Liver (tissue), 9 donors: ENCODE results near the gene ZNF541. TPM values are rescaled to one million over a fixed set of nuclear protein-coding genes. Genes with fewer than 3 reads are reported as not detected.
A peak's percentile ranks its signal among the peaks of the same experiment; 100 is the strongest.

Source experiments
- DNase-seq: peaks from one replicate; pipeline ENCODE4 v3.0.0-alpha.2; 2017; ENCODE audit warnings: low spot score
- H3K27ac ChIP-seq, 2 donors: one replicate each; pipeline ENCODE4 v1.7.0; 2013; ENCODE audit warnings: inconsistent platforms in 2 of 2, low read length in 2 of 2, control low read depth in 1 of 2, low read depth in 1 of 2, mild to moderate bottlenecking in 1 of 2
- H3K27me3 ChIP-seq, 4 donors: one replicate each; pipeline versions ENCODE4 v1.6.1 to v1.7.0; 2013; ENCODE audit warnings: low read length in 3 of 4, inconsistent platforms in 1 of 4, mild to moderate bottlenecking in 1 of 4, moderate library complexity in 1 of 4; ENCODE audit not compliant: control insufficient read depth in 4 of 4, insufficient read depth in 4 of 4
- H3K36me3 ChIP-seq, 4 donors: one replicate each; pipeline versions ENCODE4 v1.6.1 to v1.7.0; 2013; ENCODE audit warnings: low read length in 3 of 4, mild to moderate bottlenecking in 3 of 4, low read depth in 1 of 4, moderate library complexity in 1 of 4; ENCODE audit not compliant: control insufficient read depth in 4 of 4, insufficient read depth in 3 of 4
- H3K4me1 ChIP-seq, 4 donors: one replicate each; pipeline versions ENCODE4 v1.6.1 to v1.7.0; 2013; ENCODE audit warnings: low read length in 3 of 4, mild to moderate bottlenecking in 3 of 4, moderate library complexity in 1 of 4; ENCODE audit not compliant: control insufficient read depth in 4 of 4, insufficient read depth in 4 of 4
- H3K4me3 ChIP-seq, 3 donors: one replicate each; pipeline versions ENCODE4 v1.6.1 to v1.7.0; 2013; ENCODE audit warnings: low read length in 3 of 3, control low read depth in 1 of 3, low read depth in 1 of 3, mild to moderate bottlenecking in 1 of 3
- H3K9ac ChIP-seq, 2 donors: one replicate each; pipeline ENCODE4 v1.7.0; 2013; ENCODE audit warnings: low read length in 2 of 2, mild to moderate bottlenecking in 2 of 2, moderate library complexity in 2 of 2, control low read depth in 1 of 2, low read depth in 1 of 2
- H3K9me3 ChIP-seq, 4 donors: one replicate each; pipeline versions ENCODE4 v1.6.1 to v1.7.0; 2013; ENCODE audit warnings: low read length in 3 of 4; ENCODE audit not compliant: control insufficient read depth in 4 of 4
- ATF3 ChIP-seq: IDR thresholded peaks from 2 replicates; pipeline ENCODE4 v1.6.1; 2016; ENCODE audit warnings: antibody characterized with exemption
- CTCF ChIP-seq: fragments of 150-350 bp; IDR thresholded peaks from 2 replicates; pipeline ENCODE4 v1.5.1; 2017; ENCODE audit warnings: improper control_type of control experiment, low read depth, low read length; ENCODE audit not compliant: missing input control
- EGR1 ChIP-seq, 2 donors: IDR thresholded peaks; 2 replicates each; pipeline ENCODE4 v1.6.1; 2016 to 2018; ENCODE audit warnings: antibody characterized with exemption in 2 of 2, low read depth in 2 of 2
- FOXA1 ChIP-seq: IDR thresholded peaks from 2 replicates; pipeline ENCODE4 v1.6.1; 2016; ENCODE audit warnings: antibody characterized with exemption
- FOXA2 ChIP-seq: IDR thresholded peaks from 2 replicates; pipeline ENCODE4 v1.6.1; 2016; ENCODE audit warnings: antibody characterized with exemption
- GABPA ChIP-seq, 2 donors: IDR thresholded peaks in 1 of 2; conservative IDR thresholded peaks in 1 of 2; 2 replicates each; pipeline ENCODE4 v1.6.1; 2016; ENCODE audit warnings: antibody characterized with exemption in 2 of 2, mild to moderate bottlenecking in 1 of 2, moderate library complexity in 1 of 2
- HNF4A ChIP-seq, 2 donors: conservative IDR thresholded peaks; 2 replicates each; pipeline ENCODE4 v1.6.1; 2016; ENCODE audit warnings: antibody characterized with exemption in 2 of 2, mild to moderate bottlenecking in 2 of 2
- HNF4G ChIP-seq: IDR thresholded peaks from 2 replicates; pipeline ENCODE4 v1.6.1; 2016; ENCODE audit warnings: antibody characterized with exemption
- JUND ChIP-seq, 2 donors: IDR thresholded peaks; 2 replicates each; pipeline ENCODE4 v1.6.1; 2016; ENCODE audit warnings: antibody characterized with exemption in 2 of 2
- MAX ChIP-seq: IDR thresholded peaks from 2 replicates; pipeline ENCODE4 v1.6.1; 2016; ENCODE audit warnings: antibody characterized with exemption
- NR2F2 ChIP-seq: IDR thresholded peaks from 2 replicates; pipeline ENCODE4 v1.6.1; 2016; ENCODE audit warnings: antibody characterized with exemption
- RAD21 ChIP-seq, 2 donors: IDR thresholded peaks; 2 replicates each; pipeline ENCODE4 v1.6.1; 2016; ENCODE audit warnings: antibody characterized with exemption in 2 of 2, mild to moderate bottlenecking in 2 of 2
- REST ChIP-seq: IDR thresholded peaks from 2 replicates; pipeline ENCODE4 v1.6.1; 2016; ENCODE audit warnings: antibody characterized with exemption, mild to moderate bottlenecking
- RXRA ChIP-seq, 2 donors: IDR thresholded peaks; 2 replicates each; pipeline ENCODE4 v1.6.1; 2017 to 2018; ENCODE audit warnings: antibody characterized with exemption in 2 of 2, mild to moderate bottlenecking in 1 of 2
- SP1 ChIP-seq: IDR thresholded peaks from 2 replicates; pipeline ENCODE4 v1.6.1; 2018; ENCODE audit warnings: antibody characterized with exemption, mild to moderate bottlenecking
- TAF1 ChIP-seq: conservative IDR thresholded peaks from 2 replicates; pipeline ENCODE4 v1.6.1; 2016; ENCODE audit warnings: antibody characterized with exemption, mild to moderate bottlenecking
- YY1 ChIP-seq: IDR thresholded peaks from 2 replicates; pipeline ENCODE4 v1.6.1; 2016; ENCODE audit warnings: antibody characterized with exemption, mild to moderate bottlenecking
- WGBS: extraction: QIAGEN DNeasy Blood & Tissue Kit; methylation state at CpG from one replicate; pipeline ENCODE4 v1.1.7; 2013; 5-methylcytosine and 5-hydroxymethylcytosine counted together
- polyA plus RNA-seq, 2 donors: library from polyadenylated mRNA; stranded (reverse) in 1 of 2; unstranded in 1 of 2; fragments of 200-250 nt in 1 of 2; fragments of >200 nt in 1 of 2; fragmentation: Nextera tagmentation in 1 of 2; extraction: Ambion mirVana in 1 of 2; gene quantifications; one replicate each; pipeline versions ENCODE4 v1.2.1 to v1.2.3, GENCODE V29; 2013 to 2015
- total RNA-seq, 2 donors: library from RNA; depleted of rRNA; stranded (reverse); fragments of >200 nt; gene quantifications; one replicate each; pipeline ENCODE4 v1.2.3, GENCODE V29; 2014
- TF ChIP-seq, protein P1 (sequence below): IDR thresholded peaks from 2 replicates; pipeline ENCODE4 v1.6.1; 2016; ENCODE audit warnings: antibody characterized with exemption
- donor health status: healthy.
- donor health status: healthy.
- donor health status: healthy.
- donor health status: healthy.
- donor health status: healthy.

Gene ZNF541
- total and polyA plus RNA-seq, 4 donors, result 0.05 to 0.09 (median 0.08) TPM; not detected in 1

DNA sequence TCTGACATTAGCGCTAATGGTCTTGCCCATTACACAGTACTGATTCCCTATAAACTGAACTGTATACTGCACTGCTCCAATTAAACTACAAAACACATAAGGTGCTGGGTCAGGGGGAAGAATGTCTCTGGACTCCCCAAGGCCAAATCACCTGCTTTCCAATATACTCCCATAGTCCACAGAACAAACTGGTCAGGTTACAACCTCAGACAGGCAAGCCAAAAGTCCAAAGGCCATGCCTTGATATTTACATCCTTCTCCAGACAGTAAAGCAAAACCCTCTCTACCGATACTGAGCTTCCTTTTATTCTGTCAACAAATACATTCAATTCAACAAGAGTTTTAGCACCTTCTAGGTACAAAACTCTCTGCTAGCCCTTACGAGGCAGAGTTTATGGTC, 8.9 kb downstream of the ZNF541 start:
- H3K9ac ChIP-seq, result no peak overlapping the region
- no peak overlapping the region for H3K4me3 ChIP-seq
- H3K36me3 ChIP-seq, result no peaks in the 10 kb centered on the region
- DNase-seq, result no peak
- H3K4me1 ChIP-seq, result peaks cover 0 to 4% (median 0%) of the 10 kb centered on the region in 4 donors
- TF ChIP-seq REST (no peak), YY1 (no peak), JUND (IDR thresholded peaks at IDR 0.05) (no peak), TAF1 (no peak), FOXA1 (no peak), FOXA2 (peak; percentile 5), RAD21 (IDR thresholded peaks at IDR 0.05) (no peak), CTCF (no peak), ATF3 (no peak), SP1 (peak; percentile 55), HNF4G (peak; percentile 63), EGR1 (IDR thresholded peaks at IDR 0.05; ENCODE audit: low read depth in 2 of 2) (no peak), MAX (peak; percentile 22), RXRA (IDR thresholded peaks at IDR 0.05) (peak in 1 of 2 donors; percentile 32), GABPA (IDR thresholded peaks at IDR 0.05 in 1 of 2, conservative IDR thresholded peaks at IDR 0.05 in 1 of 2) (no peak), HNF4A (conservative IDR thresholded peaks at IDR 0.05) (peak; percentile 82 to 87), NR2F2 (no peak)
- TF ChIP-seq, protein P1, sequence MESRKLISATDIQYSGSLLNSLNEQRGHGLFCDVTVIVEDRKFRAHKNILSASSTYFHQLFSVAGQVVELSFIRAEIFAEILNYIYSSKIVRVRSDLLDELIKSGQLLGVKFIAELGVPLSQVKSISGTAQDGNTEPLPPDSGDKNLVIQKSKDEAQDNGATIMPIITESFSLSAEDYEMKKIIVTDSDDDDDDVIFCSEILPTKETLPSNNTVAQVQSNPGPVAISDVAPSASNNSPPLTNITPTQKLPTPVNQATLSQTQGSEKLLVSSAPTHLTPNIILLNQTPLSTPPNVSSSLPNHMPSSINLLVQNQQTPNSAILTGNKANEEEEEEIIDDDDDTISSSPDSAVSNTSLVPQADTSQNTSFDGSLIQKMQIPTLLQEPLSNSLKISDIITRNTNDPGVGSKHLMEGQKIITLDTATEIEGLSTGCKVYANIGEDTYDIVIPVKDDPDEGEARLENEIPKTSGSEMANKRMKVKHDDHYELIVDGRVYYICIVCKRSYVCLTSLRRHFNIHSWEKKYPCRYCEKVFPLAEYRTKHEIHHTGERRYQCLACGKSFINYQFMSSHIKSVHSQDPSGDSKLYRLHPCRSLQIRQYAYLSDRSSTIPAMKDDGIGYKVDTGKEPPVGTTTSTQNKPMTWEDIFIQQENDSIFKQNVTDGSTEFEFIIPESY, result no peak
- H3K9me3 ChIP-seq, result no peaks in the 10 kb centered on the region
- no peak overlapping the region for H3K27ac ChIP-seq
- no peaks in the 10 kb centered on the region for H3K27me3 ChIP-seq
- WGBS, result 59% methylated on average over 3 of the region's 3 CpGs
